Measurements from ENCODE around the gene SEC14L1. TPM values are rescaled to one million over a fixed set of nuclear protein-coding genes. Genes with fewer than 3 reads are reported as not detected.

The SEC14L1 gene
- polyA plus RNA-seq, 2 of the 4 experiments (the other 2 are of a cell fraction): 27.5 to 40.4 TPM

- Histone ChIP-seq H3K9me3 (no peaks in the 10 kb centered on the region), H3K27ac (no peak overlapping the region), H3K4me2 (no peak overlapping the region), H3K4me1 (no peaks in the 10 kb centered on the region), H3K4me3 (no peak overlapping the region)
- ChIA-PET POLR2A (no interaction called here), CTCF (interaction anchor here (0.6 to 6.5 kb wide), 10 partner anchors 11 to 283 kb away, joined by 3 to 40 read pairs (median 5); no protein-coding TSS in a partner anchor)
- WGBS (ENCODE audit: missing lambda C conversion rate): 87% methylated on average over 21 of the region's 21 CpGs
- FAIRE-seq (no peak), ATAC-seq (no peak), DNase-seq (ENCODE audit: low read depth in 1 of 2, low spot score in 1 of 2) (no peak)
- no peak for TF ChIP-seq EHF (CRISPR knock-in tag; IDR thresholded peaks at IDR 0.05)
- TF ChIP-seq HOXA7 (CRISPR knock-in tag; IDR thresholded peaks at IDR 0.05): no peak
- TF ChIP-seq NFE2L2 (conservative IDR thresholded peaks at IDR 0.05; ENCODE audit: low read length): no peak
- TF ChIP-seq BCL3 (IDR thresholded peaks at IDR 0.05): no peak
- TF ChIP-seq JUNB (IDR thresholded peaks at IDR 0.05): no peak
- no peak for TF ChIP-seq REST (IDR thresholded peaks at IDR 0.05)
- TF ChIP-seq MAFK (IDR thresholded peaks at IDR 0.05; ENCODE audit: partially characterized antibody): no peak
- no peak for TF ChIP-seq CHD4 (IDR thresholded peaks at IDR 0.05; ENCODE audit: borderline replicate concordance)
- TF ChIP-seq USF2 (IDR thresholded peaks at IDR 0.05): no peak
- no peak for TF ChIP-seq HDAC2 (IDR thresholded peaks at IDR 0.05)
- TF ChIP-seq HOXB5 (CRISPR knock-in tag; IDR thresholded peaks at IDR 0.05): no peak
- no peak for TF ChIP-seq CHD2 (IDR thresholded peaks at IDR 0.05; ENCODE audit: low read length, partially characterized antibody)
- no peak for TF ChIP-seq JUN (IDR thresholded peaks at IDR 0.05)
- TF ChIP-seq SREBF2 (IDR thresholded peaks at IDR 0.05): no peak
- no peak for TF ChIP-seq HOXB13 (CRISPR knock-in tag; IDR thresholded peaks at IDR 0.05; ENCODE audit: low read depth)
- TF ChIP-seq POLR2AphosphoS2 (conservative IDR thresholded peaks at IDR 0.05; ENCODE audit: low read length): no peak
- no peak for TF ChIP-seq ZFP36 (IDR thresholded peaks at IDR 0.05; ENCODE audit: borderline replicate concordance, partially characterized antibody)
- no peak for TF ChIP-seq FOXS1 (CRISPR knock-in tag; IDR thresholded peaks at IDR 0.05)
Measured at GRCh38 chr17:77212081-77212832, 71.5 kb downstream of the SEC14L1 start.

- ChIA-PET CTCF (interaction anchor here (0.6 to 6.5 kb wide), 13 partner anchors 11 to 282 kb away, joined by 3 to 40 read pairs (median 5); no protein-coding TSS in a partner anchor), POLR2A (no interaction called here)
- TF ChIP-seq GATA3 (IDR thresholded peaks at IDR 0.05; ENCODE audit: borderline replicate concordance) (no peak), EHMT2 (IDR thresholded peaks at IDR 0.05; ENCODE audit: low read depth) (no peak), MAZ (IDR thresholded peaks at IDR 0.05; ENCODE audit: borderline replicate concordance, low read depth, low read length) (no peak), ELK1 (IDR thresholded peaks at IDR 0.05; ENCODE audit: low read depth, low read length) (no peak), HMGXB4 (CRISPR knock-in tag; IDR thresholded peaks at IDR 0.05; ENCODE audit: borderline replicate concordance) (no peak), ZNF302 (CRISPR knock-in tag; IDR thresholded peaks at IDR 0.05) (no peak), JUNB (IDR thresholded peaks at IDR 0.05) (no peak), RARB (CRISPR knock-in tag; IDR thresholded peaks at IDR 0.05) (no peak)
Measured at GRCh38 chr17:77212833-77213777, 72.3 kb downstream of the SEC14L1 start.

More at GRCh38 chr17:77212833-77213777, 72.3 kb downstream of the SEC14L1 start:
- H3K9me3 ChIP-seq: no peaks in the 10 kb centered on the region
- FAIRE-seq: no peak
- peak in 1 of 2 experiments; percentile 13; a peak in 1 of 6 replicates for ATAC-seq
- DNase-seq (ENCODE audit: low read depth in 1 of 2, low spot score in 1 of 2): no peak
- no peak overlapping the region for H3K27ac ChIP-seq
- no peaks in the 10 kb centered on the region for H3K4me1 ChIP-seq
- no peak overlapping the region for H3K4me3 ChIP-seq
- H3K4me2 ChIP-seq: no peak overlapping the region
- WGBS (ENCODE audit: missing lambda C conversion rate): 92% methylated on average over 39 of the region's 40 CpGs

Measured in A549 (cell line).